T-cell (primary cell): ENCODE results near the gene D2HGDH. TPM values are rescaled to one million over a fixed set of nuclear protein-coding genes. Genes with fewer than 3 reads are reported as not detected.

ENCODE experiments used
- ATAC-seq, 4 experiments: fragments of 200-7000 bp in 3 of 4; fragments of 150-1000 bp in 1 of 4; cut with Tn5 transposase; replicated peaks in 1 of 4; 1 replicate in 3 of 4; 2 replicates in 1 of 4; pipeline ENCODE4 v1.10.0; 2021; ENCODE audit warnings: moderate library complexity in 3 of 4, mild to moderate bottlenecking in 2 of 4, moderate number of reproducible peaks in 1 of 4
- CTCF ChIA-PET, 2 donors: fragments of 300-600 bp; sonication (Branson Sonifier 250); formaldehyde crosslinking; loops; one replicate each; lab custom pipeline; 2022; ENCODE audit warnings: antibody characterized with exemption in 2 of 2; lab: Charles Lee
- POLR2A ChIA-PET, 2 donors: fragments of 300-600 bp; sonication (Branson Sonifier 250); formaldehyde crosslinking; loops; one replicate each; lab custom pipeline; 2022; ENCODE audit warnings: antibody characterized with exemption in 2 of 2; lab: Charles Lee
- DNase-seq, 35 experiments: peaks; one replicate each; pipeline versions ENCODE4 v3.0.0 to v3.0.0-alpha.2; 2013 to 2023
- H3K27ac ChIP-seq: one replicate; pipeline ENCODE4 v1.5.1; 2013; ENCODE audit warnings: low read length
- H3K27me3 ChIP-seq, 2 experiments: replicated peaks in 1 of 2; 1 replicate in 1 of 2; 2 replicates in 1 of 2; pipeline versions ENCODE4 v1.6.1 to v1.7.0; 2013; ENCODE audit warnings: low read length in 1 of 2, mixed read lengths in 1 of 2; ENCODE audit not compliant: control insufficient read depth in 2 of 2, insufficient read depth in 2 of 2; ENCODE audit errors: extremely low read depth in 1 of 2
- H3K36me3 ChIP-seq, 2 donors: 1 replicate in 1 of 2; 2 replicates in 1 of 2; pipeline versions ENCODE4 v1.6.1 to v1.7.0; 2013; ENCODE audit warnings: low read length in 1 of 2; ENCODE audit not compliant: control insufficient read depth in 2 of 2, insufficient read depth in 1 of 2; ENCODE audit errors: extremely low read depth in 1 of 2
- H3K4me1 ChIP-seq, 2 experiments: 1 replicate in 1 of 2; 2 replicates in 1 of 2; pipeline versions ENCODE4 v1.6.1 to v1.7.0; 2013; ENCODE audit warnings: low read length in 2 of 2, mixed read lengths in 1 of 2; ENCODE audit not compliant: insufficient read depth in 2 of 2, control insufficient read depth in 1 of 2; ENCODE audit errors: extremely low read depth in 1 of 2
- H3K4me3 ChIP-seq, 2 donors: 1 replicate in 1 of 2; 2 replicates in 1 of 2; pipeline versions ENCODE4 v1.5.1 to v1.7.0; 2013; ENCODE audit warnings: mild to moderate bottlenecking in 2 of 2, low read length in 1 of 2, moderate library complexity in 1 of 2; ENCODE audit not compliant: control insufficient read depth in 1 of 2; ENCODE audit errors: extremely low read depth in 1 of 2
- H3K9me3 ChIP-seq: 2 replicates; pipeline ENCODE4 v1.7.0; 2013
- H3K27ac Mint-ChIP-seq, 2 donors: one replicate each; pipeline ENCODE4 v1.8.0; 2020 to 2021; ENCODE audit warnings: mild to moderate bottlenecking in 2 of 2, mixed read lengths in 2 of 2
- H3K27me3 Mint-ChIP-seq, 2 donors: one replicate each; pipeline ENCODE4 v1.8.0; 2021 to 2022; ENCODE audit warnings: mixed read lengths in 2 of 2
- H3K36me3 Mint-ChIP-seq: one replicate; pipeline ENCODE4 v1.8.0; 2021; ENCODE audit warnings: mixed read lengths
- H3K4me1 Mint-ChIP-seq, 3 donors: one replicate each; pipeline ENCODE4 v1.8.0; 2020 to 2022; ENCODE audit warnings: mixed read lengths in 3 of 3, mild to moderate bottlenecking in 1 of 3
- H3K4me3 Mint-ChIP-seq, 3 donors: one replicate each; pipeline ENCODE4 v1.8.0; 2020 to 2022; ENCODE audit warnings: mild to moderate bottlenecking in 3 of 3, mixed read lengths in 3 of 3, moderate library complexity in 3 of 3
- H3K9me3 Mint-ChIP-seq, 3 donors: one replicate each; pipeline ENCODE4 v1.8.0; 2020 to 2022; ENCODE audit warnings: mixed read lengths in 3 of 3
- WGBS: methylation state at CpG from one replicate; pipeline ENCODE4 v1.1.5; 2013; ENCODE audit warnings: missing lambda C conversion rate; ENCODE audit not compliant: insufficient coverage; 5-methylcytosine and 5-hydroxymethylcytosine counted together
- total RNA-seq, 35 experiments: library from RNA in 6 of 35; stranded (reverse) in 6 of 35; fragments of 120-200 nt in 1 of 35; gene quantifications; one replicate each; pipeline versions ENCODE4 v1.2.1 to v1.2.4 and lab custom pipeline; 2013 to 2026

D2HGDH gene
- total RNA-seq, 5 donors from 2014 or later (not counting 1 experiment from before 2014, with no cell fraction given) = 48.6 to 58.3 (median 54.0) TPM

DNA sequence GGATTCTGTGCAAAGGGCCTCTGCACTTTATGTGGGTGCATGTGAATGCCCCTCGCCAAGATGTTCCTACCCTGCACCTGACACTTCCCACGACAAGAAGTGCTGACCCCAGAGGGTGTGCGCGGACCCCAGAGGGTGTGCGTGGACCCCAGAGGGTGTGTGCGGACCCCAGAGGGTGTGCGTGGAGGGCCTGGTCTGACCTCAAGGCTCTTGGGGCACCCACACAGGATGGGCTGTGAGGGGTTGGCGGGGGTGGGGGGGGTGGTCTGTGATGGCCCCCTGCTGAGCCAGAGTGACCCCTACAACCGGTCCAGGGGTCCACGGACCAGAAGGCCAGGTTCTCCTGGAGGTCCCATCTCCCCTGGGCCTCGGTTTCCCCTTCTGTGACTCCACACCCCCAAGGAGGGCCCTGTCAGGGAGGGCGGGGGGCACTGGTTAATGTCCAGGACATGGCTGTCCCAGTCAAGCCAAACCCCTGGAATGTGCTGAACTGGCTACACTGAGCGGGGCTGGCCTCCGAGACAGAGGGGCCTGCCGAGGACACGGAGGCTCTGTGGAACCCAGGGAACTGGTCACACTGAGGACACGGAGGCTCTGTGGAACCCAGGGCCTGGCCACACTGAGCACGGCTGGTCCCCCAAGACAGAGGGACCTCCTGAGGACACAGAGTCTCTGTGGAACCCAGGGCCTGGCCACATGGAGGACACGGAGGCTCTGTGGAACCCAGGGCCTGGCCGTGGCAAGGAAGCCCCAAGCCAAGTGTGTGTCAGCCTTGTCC lies 77.7 kb downstream of the D2HGDH start:
- H3K36me3 ChIP-seq = no peaks in the 10 kb centered on the region
- CTCF ChIA-PET = no interaction called here
- peaks cover 0 to 3% of the 10 kb centered on the region in 2 donors for H3K27me3 Mint-ChIP-seq
- no peaks in the 10 kb centered on the region for H3K9me3 Mint-ChIP-seq
- no peaks in the 10 kb centered on the region for H3K36me3 Mint-ChIP-seq
- no peak for DNase-seq
- H3K27ac ChIP-seq = no peak overlapping the region
- no peaks in the 10 kb centered on the region for H3K9me3 ChIP-seq
- no peak for ATAC-seq
- POLR2A ChIA-PET = no interaction called here
- peaks cover 0 to 26% of the 10 kb centered on the region in 2 experiments for H3K27me3 ChIP-seq
- WGBS = 87% methylated on average over 16 of the region's 20 CpGs
- no peak overlapping the region for H3K27ac Mint-ChIP-seq
- no peak overlapping the region for H3K4me3 Mint-ChIP-seq
- H3K4me3 ChIP-seq = no peak overlapping the region
- H3K4me1 ChIP-seq = peaks cover 0 to 8% of the 10 kb centered on the region in 2 experiments
- H3K4me1 Mint-ChIP-seq = peaks cover 0 to 9% (median 0%) of the 10 kb centered on the region in 3 donors

DNA sequence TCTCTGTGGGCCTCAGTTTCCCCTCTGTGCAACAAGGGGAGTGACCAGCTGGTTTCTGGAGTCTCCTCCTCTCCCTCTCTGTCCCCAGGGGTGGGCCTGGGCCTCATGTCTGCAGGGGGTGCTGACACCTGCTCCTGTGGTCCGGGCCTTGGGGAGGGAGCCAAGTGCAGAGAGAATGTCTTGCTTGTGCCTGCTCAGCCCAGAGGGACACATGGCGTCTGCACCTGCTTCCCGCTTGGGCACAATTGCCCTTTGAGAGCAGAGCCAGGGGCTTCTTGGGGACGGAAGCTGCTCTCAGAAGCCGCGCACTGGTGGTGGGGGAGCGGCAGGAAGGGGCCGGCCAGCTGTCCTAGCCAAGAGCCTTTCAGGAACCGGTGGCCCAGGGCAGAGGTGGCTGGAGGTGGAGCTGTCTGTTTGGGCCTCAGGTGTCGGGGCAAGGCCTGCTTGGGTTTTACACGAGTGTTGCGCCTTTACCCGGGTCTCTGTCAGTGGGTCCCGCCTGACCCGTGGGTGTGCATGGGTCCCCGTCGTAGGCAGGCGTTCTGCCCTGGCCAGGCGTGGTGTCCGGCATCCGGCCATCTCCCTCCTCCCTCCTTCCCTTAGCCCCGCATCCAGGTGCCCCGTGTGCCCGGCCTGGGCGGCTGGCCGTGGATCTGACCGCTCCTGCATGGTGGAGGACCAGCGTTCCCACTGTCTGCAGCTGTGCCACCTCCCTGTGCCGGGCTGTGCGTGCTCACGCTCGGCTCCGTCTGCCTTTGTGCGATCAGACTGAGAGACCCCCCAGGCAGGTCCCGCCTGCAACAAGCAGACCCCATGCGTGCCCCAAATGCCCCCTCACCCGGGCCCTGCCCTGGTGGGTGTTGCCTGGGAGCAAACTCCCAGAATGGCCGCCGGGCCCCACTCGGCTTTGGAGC lies 78.6 kb downstream of the D2HGDH start:
- POLR2A ChIA-PET = no interaction called here
- WGBS = 86% methylated on average over 32 of the region's 40 CpGs

DNA sequence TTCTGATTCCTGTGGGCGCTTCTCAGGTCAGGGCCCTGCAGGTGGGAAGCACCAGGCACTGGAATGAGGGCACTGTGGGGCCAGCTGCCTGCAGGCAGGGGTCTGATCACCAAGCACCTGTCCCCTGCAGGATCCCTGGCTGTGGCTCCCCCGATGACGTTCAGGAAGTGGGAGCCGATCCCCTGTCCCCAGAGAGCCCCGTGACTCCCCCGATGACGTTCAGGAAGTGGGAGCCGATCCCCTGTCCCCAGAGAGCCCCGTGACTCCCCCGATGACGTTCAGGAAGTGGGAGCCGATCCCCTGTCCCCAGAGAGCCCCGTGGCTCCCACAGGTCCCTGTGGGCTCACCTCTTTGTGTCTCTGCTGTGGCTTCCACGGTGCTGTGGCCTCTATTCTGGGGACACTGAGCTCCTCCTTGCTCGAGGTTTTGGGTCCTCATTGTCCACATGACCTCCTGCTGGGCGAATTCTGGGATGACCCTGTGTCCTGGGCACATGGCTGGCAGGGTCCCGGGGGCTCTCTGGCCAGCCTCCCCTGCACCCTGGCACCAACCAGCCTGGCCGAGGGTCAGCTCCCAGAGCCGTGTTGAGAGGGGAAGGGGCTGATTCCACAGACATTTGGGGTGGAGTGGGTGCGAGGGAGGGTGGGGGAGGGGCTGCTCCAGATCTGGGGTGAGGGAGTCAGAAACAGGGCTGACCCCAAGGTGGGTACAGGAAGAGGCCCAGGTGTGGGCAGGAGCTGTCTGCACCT lies 79.4 kb downstream of the D2HGDH start:
- Mint-ChIP-seq H3K27me3 (no peaks in the 10 kb centered on the region), H3K27ac (no peak overlapping the region), H3K9me3 (no peaks in the 10 kb centered on the region), H3K36me3 (no peaks in the 10 kb centered on the region), H3K4me1 (peaks cover 3 to 11% (median 6%) of the 10 kb centered on the region in 3 donors), H3K4me3 (no peak overlapping the region)
- Histone ChIP-seq H3K4me3 (no peak overlapping the region), H3K4me1 (peaks cover 0 to 18% of the 10 kb centered on the region in 2 experiments), H3K9me3 (no peaks in the 10 kb centered on the region), H3K27me3 (peaks cover 0 to 32% of the 10 kb centered on the region in 2 experiments), H3K36me3 (no peaks in the 10 kb centered on the region), H3K27ac (no peak overlapping the region)
- ChIA-PET CTCF (interaction anchor here in 1 of 2 donors (0.6 to 0.7 kb wide), 2 partner anchors 10 to 29 kb away, joined by 3 read pairs; no protein-coding TSS in a partner anchor), POLR2A (no interaction called here)
- WGBS = 26% methylated on average over 20 of the region's 20 CpGs
- ATAC-seq (peak in 2 of 4 experiments; percentile 23 to 93), DNase-seq (peak in 14 of 35 experiments; percentile 16 to 66 (median 39))

More for the DNA sequence above, 78.6 kb downstream of the D2HGDH start:
- H3K27me3 Mint-ChIP-seq = peaks cover 0 to 3% of the 10 kb centered on the region in 2 donors
- Histone ChIP-seq H3K9me3 (no peaks in the 10 kb centered on the region), H3K27ac (no peak overlapping the region), H3K36me3 (no peaks in the 10 kb centered on the region), H3K4me3 (no peak overlapping the region), H3K4me1 (peaks cover 0 to 15% of the 10 kb centered on the region in 2 experiments), H3K27me3 (peaks cover 0 to 27% of the 10 kb centered on the region in 2 experiments)
- H3K4me1 Mint-ChIP-seq = peaks cover 3 to 15% (median 6%) of the 10 kb centered on the region in 3 donors
- ATAC-seq (no peak), DNase-seq (no peak)
- CTCF ChIA-PET = interaction anchor here in 1 of 2 donors (0.6 kb wide), 1 partner anchor 11 kb away, joined by 3 read pairs; no protein-coding TSS in a partner anchor
- H3K36me3 Mint-ChIP-seq = no peaks in the 10 kb centered on the region
- H3K9me3 Mint-ChIP-seq = no peaks in the 10 kb centered on the region
- H3K27ac Mint-ChIP-seq = no peak overlapping the region
- H3K4me3 Mint-ChIP-seq = no peak overlapping the region

DNA sequence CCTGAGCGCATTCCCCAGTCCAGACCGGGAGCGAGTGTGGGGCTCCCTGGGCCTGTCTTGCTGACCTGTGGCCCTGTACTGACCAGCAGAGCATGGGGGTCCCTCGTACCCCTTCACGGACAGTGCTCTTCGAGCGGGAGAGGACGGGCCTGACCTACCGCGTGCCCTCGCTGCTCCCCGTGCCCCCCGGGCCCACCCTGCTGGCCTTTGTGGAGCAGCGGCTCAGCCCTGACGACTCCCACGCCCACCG lies 79.9 kb downstream of the D2HGDH start:
- Mint-ChIP-seq H3K4me1 (peaks cover 3 to 11% (median 6%) of the 10 kb centered on the region in 3 donors), H3K36me3 (no peaks in the 10 kb centered on the region), H3K9me3 (no peaks in the 10 kb centered on the region), H3K4me3 (no peak overlapping the region), H3K27me3 (no peaks in the 10 kb centered on the region), H3K27ac (no peak overlapping the region)
- no peaks in the 10 kb centered on the region for H3K9me3 ChIP-seq
- H3K4me3 ChIP-seq = no peak overlapping the region
- ATAC-seq = no peak
- H3K36me3 ChIP-seq = no peaks in the 10 kb centered on the region
- 94% methylated on average over 11 of the region's 17 CpGs for WGBS
- H3K4me1 ChIP-seq = peaks cover 0 to 18% of the 10 kb centered on the region in 2 experiments
- no peak for DNase-seq
- ChIA-PET CTCF (interaction anchor here in 1 of 2 donors (0.7 kb wide), 1 partner anchor 29 kb away, joined by 3 read pairs; no protein-coding TSS in a partner anchor), POLR2A (no interaction called here)
- H3K27me3 ChIP-seq = peaks cover 0 to 34% of the 10 kb centered on the region in 2 experiments
- no peak overlapping the region for H3K27ac ChIP-seq

DNA sequence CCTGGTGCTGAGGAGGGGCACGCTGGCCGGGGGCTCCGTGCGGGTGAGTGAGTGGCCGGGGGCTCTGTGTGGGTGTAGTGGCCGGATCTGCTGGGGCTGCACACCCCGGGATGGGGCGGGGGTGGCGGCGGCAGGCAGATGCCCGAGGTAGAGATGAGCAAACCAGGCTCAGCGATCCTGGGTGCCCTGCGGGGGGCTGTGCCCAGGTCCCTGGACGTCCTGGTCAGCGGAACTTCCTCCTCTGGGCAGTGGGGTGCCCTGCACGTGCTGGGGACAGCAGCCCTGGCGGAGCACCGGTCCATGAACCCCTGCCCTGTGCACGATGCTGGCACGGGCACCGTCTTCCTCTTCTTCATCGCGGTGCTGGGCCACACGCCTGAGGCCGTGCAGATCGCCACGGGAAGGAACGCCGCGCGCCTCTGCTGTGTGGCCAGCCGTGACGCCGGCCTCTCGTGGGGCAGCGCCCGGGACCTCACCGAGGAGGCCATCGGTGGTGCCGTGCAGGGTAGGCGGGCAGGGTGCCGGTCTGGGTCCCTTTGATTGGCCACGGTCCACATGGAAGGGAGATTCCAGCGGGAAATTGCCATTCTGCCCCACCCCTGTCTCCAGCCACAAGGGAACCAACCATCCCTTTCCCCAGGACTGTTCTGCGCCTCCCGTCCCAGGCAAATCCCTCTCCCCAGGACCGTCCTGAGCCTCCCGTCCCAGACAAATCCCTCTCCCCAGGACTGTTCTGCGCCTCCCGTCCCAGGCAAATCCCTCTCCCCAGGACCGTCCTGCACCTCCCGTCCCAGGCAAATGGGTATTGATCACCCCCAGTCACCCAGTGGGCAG lies 80.4 kb downstream of the D2HGDH start:
- ChIA-PET POLR2A (no interaction called here), CTCF (interaction anchor here in 1 of 2 donors (0.7 kb wide), 1 partner anchor 10 kb away, joined by 3 read pairs; no protein-coding TSS in a partner anchor)
- H3K4me3 Mint-ChIP-seq = no peak overlapping the region
- H3K36me3 ChIP-seq = no peaks in the 10 kb centered on the region
- WGBS = 88% methylated on average over 45 of the region's 52 CpGs
- no peaks in the 10 kb centered on the region for H3K9me3 ChIP-seq
- DNase-seq = no peak
- peaks cover 0 to 34% of the 10 kb centered on the region in 2 experiments for H3K27me3 ChIP-seq
- H3K4me1 ChIP-seq = peaks cover 0 to 18% of the 10 kb centered on the region in 2 experiments
- no peak for ATAC-seq
- H3K4me1 Mint-ChIP-seq = peaks cover 3 to 11% (median 6%) of the 10 kb centered on the region in 3 donors
- no peaks in the 10 kb centered on the region for H3K36me3 Mint-ChIP-seq
- H3K27ac Mint-ChIP-seq = no peak overlapping the region
- H3K4me3 ChIP-seq = no peak overlapping the region
- H3K27me3 Mint-ChIP-seq = no peaks in the 10 kb centered on the region
- no peak overlapping the region for H3K27ac ChIP-seq
- H3K9me3 Mint-ChIP-seq = no peaks in the 10 kb centered on the region
